SK-N-MC (cell line): ENCODE data around the gene SNAPC4.

ENCODE experiments used
- EZH2 ChIP-seq: fragments of 200-600 bp; sonication (generic); IDR thresholded peaks from one replicate; pipeline ENCODE4 v1.6.1; 2017; ENCODE audit warnings: antibody characterized with exemption
- FOXP2 ChIP-seq: optimal IDR thresholded peaks from 2 replicates; pipeline ENCODE3; 2011; ENCODE audit warnings: mild to moderate bottlenecking, moderate library complexity; ENCODE audit not compliant: insufficient read depth; ENCODE audit errors: extremely low read length, control extremely low read depth
- POLR2AphosphoS5 ChIP-seq: IDR thresholded peaks from 2 replicates; pipeline ENCODE4 v1.6.1; 2012; ENCODE audit warnings: mild to moderate bottlenecking, low read depth, low read length, borderline replicate concordance

DNA sequence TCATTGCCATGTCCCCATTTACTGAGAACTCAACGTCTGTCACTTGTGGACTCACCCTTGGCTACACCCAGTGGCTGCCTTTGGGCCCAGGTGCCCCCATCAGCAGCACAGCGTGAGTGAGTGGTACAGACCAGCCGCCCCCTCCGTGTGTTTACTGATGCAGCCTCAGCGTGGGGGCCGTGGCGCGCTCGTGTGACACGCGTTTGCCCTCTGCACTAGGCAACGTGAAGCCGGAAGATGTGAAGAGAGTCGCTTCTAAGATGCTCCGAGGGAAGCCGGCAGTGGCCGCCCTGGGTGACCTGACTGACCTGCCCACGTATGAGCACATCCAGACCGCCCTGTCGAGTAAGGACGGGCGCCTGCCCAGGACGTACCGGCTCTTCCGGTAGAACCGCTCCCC, 22.9 kb upstream of the SNAPC4 start:
- TF ChIP-seq POLR2AphosphoS5, result no peak
- TF ChIP-seq EZH2, result no peak
- TF ChIP-seq FOXP2, result no peak
